Stomach smooth muscle (tissue), 2 donors: ENCODE data around the gene ARHGAP32.
"Not testable (repeated sequence)": the region's sequence is repeated elsewhere in the genome, so short reads cannot be mapped to it uniquely, and the experiment has no call there.

ENCODE experiments used
- H3K27ac ChIP-seq: one replicate; pipeline ENCODE4 v1.7.0; 2013; ENCODE audit warnings: mild to moderate bottlenecking, low read length, inconsistent platforms
- H3K27me3 ChIP-seq, 2 donors: one replicate each; pipeline ENCODE4 v1.7.0; 2013; ENCODE audit warnings: low read length in 2 of 2; ENCODE audit not compliant: insufficient read depth in 2 of 2, control insufficient read depth in 1 of 2
- H3K36me3 ChIP-seq, 2 donors: one replicate each; pipeline ENCODE4 v1.7.0; 2013; ENCODE audit warnings: low read length in 2 of 2; ENCODE audit not compliant: control insufficient read depth in 2 of 2, insufficient read depth in 2 of 2
- H3K4me1 ChIP-seq: one replicate; pipeline ENCODE4 v1.7.0; 2013; ENCODE audit warnings: low read length; ENCODE audit not compliant: control insufficient read depth, insufficient read depth
- H3K4me3 ChIP-seq, 2 donors: one replicate each; pipeline ENCODE4 v1.7.0; 2013; ENCODE audit warnings: low read length in 2 of 2
- H3K9ac ChIP-seq, 2 donors: one replicate each; pipeline ENCODE4 v1.7.0; 2013; ENCODE audit warnings: low read length in 2 of 2, mild to moderate bottlenecking in 1 of 2
- H3K9me3 ChIP-seq, 2 donors: one replicate each; pipeline ENCODE4 v1.7.0; 2013; ENCODE audit warnings: low read length in 2 of 2; ENCODE audit not compliant: control insufficient read depth in 2 of 2
- donor health status: healthy.
- donor health status: Pancreatic carcinoma.

Gene ARHGAP32

DNA sequence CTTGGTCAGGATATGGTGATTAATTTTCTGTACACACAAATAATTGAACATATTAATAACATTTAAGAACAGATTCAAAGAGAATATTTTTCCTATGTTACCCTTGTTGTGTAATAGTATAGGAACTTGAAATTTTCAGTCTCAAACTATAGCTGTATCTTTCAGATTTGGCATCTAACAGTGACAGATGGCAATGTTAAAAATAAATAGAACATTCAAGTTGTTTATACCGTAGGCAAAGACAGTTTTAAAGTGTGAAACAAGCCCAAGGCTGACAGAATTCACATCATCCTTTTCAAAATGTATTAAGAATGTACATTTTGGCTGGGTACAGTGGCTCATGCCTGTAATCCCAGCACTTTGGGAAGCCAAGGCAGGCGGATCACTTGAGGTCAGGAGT lies 156.9 kb downstream of the ARHGAP32 start:
- no peaks in the 10 kb centered on the region for H3K9me3 ChIP-seq
- no peak overlapping the region for H3K27ac ChIP-seq
- H3K36me3 ChIP-seq: peaks cover 0 to 8% of the 10 kb centered on the region in 2 donors
- no peaks in the 10 kb centered on the region for H3K4me1 ChIP-seq
- H3K27me3 ChIP-seq: no peaks in the 10 kb centered on the region
- H3K4me3 ChIP-seq: no peak overlapping the region
- no peak overlapping the region for H3K9ac ChIP-seq

- no peak overlapping the region for H3K4me3 ChIP-seq
- H3K9me3 ChIP-seq: no peaks in the 10 kb centered on the region
- H3K4me1 ChIP-seq: no peaks in the 10 kb centered on the region
- H3K9ac ChIP-seq: no peak overlapping the region
- H3K27me3 ChIP-seq: no peaks in the 10 kb centered on the region
- H3K36me3 ChIP-seq: peaks cover 0 to 8% of the 10 kb centered on the region in 2 donors
- no peak overlapping the region for H3K27ac ChIP-seq
Observed at GRCh38 chr11:129034001-129034400, 158.1 kb downstream of the ARHGAP32 start.

DNA sequence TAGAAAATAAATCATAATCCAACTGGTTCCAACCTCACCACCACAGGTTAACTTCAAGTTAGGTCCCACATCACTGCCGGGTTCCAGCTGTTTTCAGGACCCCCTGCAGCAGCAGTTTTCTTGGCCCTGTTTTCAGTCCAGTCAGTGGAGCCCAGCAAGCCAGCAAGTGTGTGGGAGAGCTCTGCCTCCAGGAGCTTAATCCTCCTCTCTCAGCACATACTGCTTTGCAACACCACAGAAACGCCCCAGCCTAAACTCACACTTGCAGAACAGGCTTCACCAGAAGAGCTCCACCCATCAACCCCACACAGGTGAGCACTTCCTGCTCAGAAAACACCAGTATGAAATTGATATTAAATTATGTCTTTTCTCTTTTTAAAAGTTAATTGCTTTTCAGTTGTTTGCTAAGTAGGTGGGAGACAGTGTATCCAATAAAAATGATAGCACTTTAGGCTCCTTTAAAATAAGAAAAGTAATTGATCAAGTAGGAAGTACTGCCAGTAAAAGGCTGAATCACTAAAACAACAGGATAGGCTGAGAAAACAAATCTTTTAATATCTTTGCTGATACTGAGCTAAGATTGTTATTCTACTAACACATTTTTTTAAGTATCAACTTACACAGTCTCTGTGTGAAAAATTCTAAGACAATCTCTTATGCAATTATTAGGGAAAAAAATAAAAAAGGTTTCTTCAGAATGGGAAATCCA lies 168.0 kb downstream of the ARHGAP32 start:
- Histone ChIP-seq H3K4me1 (no peaks in the 10 kb centered on the region), H3K9me3 (no peaks in the 10 kb centered on the region), H3K27me3 (no peaks in the 10 kb centered on the region), H3K4me3 (no peak overlapping the region), H3K27ac (no peak overlapping the region), H3K36me3 (no peaks in the 10 kb centered on the region), H3K9ac (no peak overlapping the region)

DNA sequence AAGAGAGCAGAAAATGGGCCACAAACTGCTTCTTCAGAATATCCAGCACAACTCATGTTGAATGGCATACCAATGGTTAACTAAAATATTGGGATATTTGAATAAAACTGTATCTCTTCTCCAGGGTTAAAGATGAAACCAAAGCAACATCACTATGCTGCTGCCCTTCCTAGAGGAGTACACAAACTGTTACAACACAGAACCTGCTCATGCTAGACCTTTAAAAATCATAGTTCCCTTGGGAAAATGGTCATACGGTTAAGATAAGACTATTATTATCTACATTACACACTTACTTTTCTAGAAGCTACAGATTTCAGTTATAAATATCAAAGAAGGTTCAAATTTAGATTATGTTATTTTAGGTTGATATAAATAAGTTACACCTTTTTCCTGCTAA lies 170.8 kb downstream of the ARHGAP32 start:
- Histone ChIP-seq H3K9me3 (no peaks in the 10 kb centered on the region), H3K27me3 (no peaks in the 10 kb centered on the region), H3K4me1 (no peaks in the 10 kb centered on the region), H3K36me3 (no peaks in the 10 kb centered on the region), H3K9ac (no peak overlapping the region), H3K4me3 (no peak overlapping the region), H3K27ac (no peak overlapping the region)

DNA sequence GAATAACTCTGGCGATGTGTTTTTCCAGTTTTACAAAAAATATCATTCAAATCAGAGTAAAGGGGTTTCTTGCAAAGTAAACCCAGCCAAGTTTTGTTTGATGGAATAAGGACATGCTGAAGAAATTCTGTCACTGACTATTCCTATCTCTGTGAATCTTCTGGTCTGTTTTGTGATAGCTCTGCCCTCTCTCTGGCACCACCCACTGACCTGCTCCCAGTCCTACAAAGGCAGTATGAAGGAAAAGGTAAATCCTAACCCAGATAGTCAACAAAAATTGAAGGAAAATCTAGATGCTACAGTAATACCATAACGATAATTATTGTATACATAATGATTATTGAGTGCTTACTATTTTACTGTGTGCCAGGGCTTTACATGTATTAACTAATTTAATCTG lies 173.1 kb downstream of the ARHGAP32 start:
- Histone ChIP-seq H3K9ac (no peak overlapping the region), H3K9me3 (no peaks in the 10 kb centered on the region), H3K4me1 (no peaks in the 10 kb centered on the region), H3K4me3 (no peak overlapping the region), H3K36me3 (no peaks in the 10 kb centered on the region), H3K27ac (no peak overlapping the region), H3K27me3 (no peaks in the 10 kb centered on the region)

DNA sequence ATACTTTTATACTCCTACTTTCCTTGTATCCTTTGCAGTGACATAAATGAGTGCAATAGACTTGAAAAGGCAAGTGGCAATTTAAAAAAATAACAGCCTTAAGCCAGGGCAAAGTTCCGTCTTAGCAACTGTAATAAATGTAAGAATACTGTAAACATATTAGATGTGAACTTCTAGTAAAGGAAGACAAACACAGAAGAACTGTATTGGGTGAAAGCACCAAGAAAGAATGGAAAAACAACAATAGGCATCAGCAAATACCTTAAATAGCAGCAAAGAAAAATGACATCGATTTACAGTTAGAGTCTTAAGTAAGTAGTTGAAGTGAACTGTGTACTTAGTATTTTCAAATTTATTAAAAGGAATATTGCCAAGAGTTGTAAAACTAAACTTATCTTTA lies 174.0 kb downstream of the ARHGAP32 start:
- Histone ChIP-seq H3K4me1 (no peaks in the 10 kb centered on the region), H3K27ac (no peak overlapping the region), H3K9ac (no peak overlapping the region)

GRCh38 chr11:129013737-129014475 lies 178.2 kb downstream of the ARHGAP32 start:
- no peaks in the 10 kb centered on the region for H3K36me3 ChIP-seq
- H3K4me1 ChIP-seq: no peaks in the 10 kb centered on the region
- no peaks in the 10 kb centered on the region for H3K9me3 ChIP-seq
- H3K4me3 ChIP-seq: no peak overlapping the region
- no peak overlapping the region for H3K27ac ChIP-seq
- H3K27me3 ChIP-seq: no peaks in the 10 kb centered on the region
- H3K9ac ChIP-seq: no peak overlapping the region

More for the DNA sequence above, 174.0 kb downstream of the ARHGAP32 start:
- H3K27me3 ChIP-seq: no peaks in the 10 kb centered on the region
- no peak overlapping the region for H3K4me3 ChIP-seq
- H3K9me3 ChIP-seq: no peaks in the 10 kb centered on the region
- H3K36me3 ChIP-seq: no peaks in the 10 kb centered on the region

DNA sequence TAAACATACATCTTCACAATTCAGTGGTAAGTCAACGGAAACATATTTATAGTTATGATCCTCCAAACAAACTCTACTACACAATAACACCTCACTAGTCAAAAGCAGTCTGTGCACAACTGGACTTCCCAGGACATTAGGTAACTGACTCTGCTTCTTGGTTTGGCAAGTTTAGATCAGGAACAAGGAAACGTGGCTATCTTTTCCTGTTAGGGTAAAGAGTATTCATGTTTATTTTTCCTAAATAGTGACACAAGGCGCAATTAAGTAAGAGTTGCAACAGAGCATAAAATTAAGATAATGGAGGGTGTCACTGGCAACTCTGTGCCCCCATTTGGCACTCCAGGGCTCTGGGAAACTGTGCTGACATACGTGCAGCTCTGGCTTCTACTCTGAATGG lies 179.2 kb downstream of the ARHGAP32 start:
- Histone ChIP-seq H3K36me3 (no peaks in the 10 kb centered on the region), H3K4me1 (no peaks in the 10 kb centered on the region), H3K9me3 (no peaks in the 10 kb centered on the region), H3K27me3 (no peaks in the 10 kb centered on the region), H3K9ac (no peak overlapping the region), H3K27ac (no peak overlapping the region), H3K4me3 (no peak overlapping the region)

DNA sequence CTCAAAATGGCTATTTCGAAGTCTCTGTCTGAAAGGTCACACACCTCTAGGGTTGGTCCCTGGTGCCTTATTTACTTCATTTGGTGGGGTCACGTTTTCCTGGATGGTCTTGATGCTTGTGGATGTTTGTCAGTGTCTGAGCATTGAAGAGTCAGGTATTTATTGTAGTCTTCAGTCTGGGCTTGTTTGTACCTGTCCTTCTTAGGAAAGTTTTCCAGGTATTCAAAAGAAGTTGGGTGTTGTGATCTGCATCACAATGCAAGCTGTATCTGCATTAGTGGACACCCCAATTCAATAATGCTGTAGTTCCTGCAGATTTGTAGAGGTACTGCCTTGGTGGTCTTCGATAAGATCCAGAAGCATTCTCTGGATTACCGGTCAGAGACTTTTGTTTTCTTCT lies 186.0 kb downstream of the ARHGAP32 start:
- H3K27ac ChIP-seq: no peak overlapping the region
- no peak overlapping the region for H3K4me3 ChIP-seq
- H3K9ac ChIP-seq: no peak overlapping the region
- no peaks in the 10 kb centered on the region for H3K27me3 ChIP-seq
- H3K36me3 ChIP-seq: no peaks in the 10 kb centered on the region
- H3K9me3 ChIP-seq: no peaks in the 10 kb centered on the region
- no peaks in the 10 kb centered on the region for H3K4me1 ChIP-seq

DNA sequence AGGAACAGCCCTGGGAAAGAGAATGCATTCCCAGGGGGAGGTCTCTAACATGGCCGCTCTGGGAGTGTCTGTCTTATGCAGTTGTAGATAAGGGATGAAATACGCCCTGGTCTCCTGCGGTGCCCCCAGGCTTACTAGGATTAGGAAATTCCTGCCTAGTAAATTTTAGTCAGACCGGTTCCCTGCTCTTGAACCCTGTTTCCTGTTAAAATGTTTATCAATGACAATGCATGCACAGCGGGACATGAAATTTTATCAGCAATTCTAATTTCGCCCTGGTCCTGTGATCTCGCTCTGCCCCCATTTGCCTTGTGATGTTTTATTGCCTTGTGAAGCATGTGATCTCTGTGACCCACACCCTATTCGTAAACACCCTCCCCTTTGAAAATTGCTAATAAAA lies 193.0 kb downstream of the ARHGAP32 start:
- not testable (repeated sequence) for H3K27ac ChIP-seq, H3K4me1 ChIP-seq, H3K9me3 ChIP-seq

More for the DNA sequence above, 193.0 kb downstream of the ARHGAP32 start:
- H3K4me3 ChIP-seq, H3K27me3 ChIP-seq, H3K36me3 ChIP-seq, H3K9ac ChIP-seq: not testable (repeated sequence)
